GM10248 (cell line): ENCODE results near the gene DUSP22.

Experiments
- CTCF ChIA-PET: fragments of 300-600 bp; sonication (Branson Sonifier 250); formaldehyde crosslinking; extraction: SDS; loops from one replicate; lab custom pipeline; 2021; ENCODE audit warnings: antibody characterized with exemption; lab: Yijun Ruan, JAX
- POLR2A ChIA-PET: fragments of 350-650 bp; sonication (Branson Sonifier 250); formaldehyde crosslinking; extraction: SDS; loops from one replicate; lab custom pipeline; 2020; ENCODE audit warnings: antibody characterized with exemption; lab: Yijun Ruan, JAX
- DNase-seq: peaks from one replicate; pipeline ENCODE4 v3.0.0; 2012; ENCODE audit errors: extremely low spot score
- TF ChIP-seq, protein P1 (sequence below): IDR thresholded peaks from 2 replicates; pipeline ENCODE4 v1.5.1; 2012; ENCODE audit warnings: mild to moderate bottlenecking, low read depth; ENCODE audit errors: extremely low read depth, missing control alignments, control extremely low read depth

Gene DUSP22

DNA sequence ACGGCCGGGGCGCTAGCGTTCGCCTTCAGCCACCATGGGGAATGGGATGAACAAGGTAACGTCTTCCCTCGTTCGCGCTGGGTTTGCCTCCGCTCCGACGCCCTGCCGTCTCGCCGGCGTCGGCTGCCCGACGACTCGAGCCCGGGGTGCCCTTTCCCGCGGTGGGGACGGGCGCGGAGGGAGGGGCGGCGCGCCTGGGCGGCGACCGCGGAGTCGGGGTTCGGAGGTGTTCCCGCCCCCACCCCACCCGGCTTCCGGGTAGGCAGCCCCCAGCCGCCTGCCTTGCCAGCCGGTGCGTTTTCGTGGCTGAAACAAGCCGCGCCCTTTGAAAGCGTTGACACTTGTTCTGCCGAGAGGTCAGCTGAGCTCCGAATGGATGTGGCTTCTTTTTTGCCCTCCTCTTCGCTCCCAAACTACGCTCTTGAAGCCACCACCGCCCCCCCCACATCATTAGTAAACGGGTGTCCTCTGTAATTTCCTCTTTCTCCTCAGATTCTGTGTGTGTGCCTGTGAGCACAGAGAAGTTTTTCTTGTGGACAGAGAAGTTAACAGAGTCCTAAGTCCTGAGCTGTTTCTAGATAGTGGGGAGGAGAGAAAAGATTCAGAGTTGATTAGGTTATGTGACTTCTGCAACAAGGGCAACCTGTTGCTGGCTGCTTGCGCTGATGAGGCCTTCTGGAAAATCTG is 362 bp downstream of the DUSP22 start:
- TF ChIP-seq, protein P1, sequence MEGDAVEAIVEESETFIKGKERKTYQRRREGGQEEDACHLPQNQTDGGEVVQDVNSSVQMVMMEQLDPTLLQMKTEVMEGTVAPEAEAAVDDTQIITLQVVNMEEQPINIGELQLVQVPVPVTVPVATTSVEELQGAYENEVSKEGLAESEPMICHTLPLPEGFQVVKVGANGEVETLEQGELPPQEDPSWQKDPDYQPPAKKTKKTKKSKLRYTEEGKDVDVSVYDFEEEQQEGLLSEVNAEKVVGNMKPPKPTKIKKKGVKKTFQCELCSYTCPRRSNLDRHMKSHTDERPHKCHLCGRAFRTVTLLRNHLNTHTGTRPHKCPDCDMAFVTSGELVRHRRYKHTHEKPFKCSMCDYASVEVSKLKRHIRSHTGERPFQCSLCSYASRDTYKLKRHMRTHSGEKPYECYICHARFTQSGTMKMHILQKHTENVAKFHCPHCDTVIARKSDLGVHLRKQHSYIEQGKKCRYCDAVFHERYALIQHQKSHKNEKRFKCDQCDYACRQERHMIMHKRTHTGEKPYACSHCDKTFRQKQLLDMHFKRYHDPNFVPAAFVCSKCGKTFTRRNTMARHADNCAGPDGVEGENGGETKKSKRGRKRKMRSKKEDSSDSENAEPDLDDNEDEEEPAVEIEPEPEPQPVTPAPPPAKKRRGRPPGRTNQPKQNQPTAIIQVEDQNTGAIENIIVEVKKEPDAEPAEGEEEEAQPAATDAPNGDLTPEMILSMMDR = no peak
- ChIA-PET CTCF (interaction anchor here (0.6 to 2.4 kb wide), 16 partner anchors 10 to 114 kb away, joined by 3 to 9 read pairs (median 5); no protein-coding TSS in a partner anchor), POLR2A (interaction anchor here (1.1 to 2.6 kb wide), 5 partner anchors 13 to 102 kb away, joined by 3 to 24 read pairs (median 4); partner anchors contain the start of gene IRF4)
- DNase-seq = peak; percentile 88

DNA sequence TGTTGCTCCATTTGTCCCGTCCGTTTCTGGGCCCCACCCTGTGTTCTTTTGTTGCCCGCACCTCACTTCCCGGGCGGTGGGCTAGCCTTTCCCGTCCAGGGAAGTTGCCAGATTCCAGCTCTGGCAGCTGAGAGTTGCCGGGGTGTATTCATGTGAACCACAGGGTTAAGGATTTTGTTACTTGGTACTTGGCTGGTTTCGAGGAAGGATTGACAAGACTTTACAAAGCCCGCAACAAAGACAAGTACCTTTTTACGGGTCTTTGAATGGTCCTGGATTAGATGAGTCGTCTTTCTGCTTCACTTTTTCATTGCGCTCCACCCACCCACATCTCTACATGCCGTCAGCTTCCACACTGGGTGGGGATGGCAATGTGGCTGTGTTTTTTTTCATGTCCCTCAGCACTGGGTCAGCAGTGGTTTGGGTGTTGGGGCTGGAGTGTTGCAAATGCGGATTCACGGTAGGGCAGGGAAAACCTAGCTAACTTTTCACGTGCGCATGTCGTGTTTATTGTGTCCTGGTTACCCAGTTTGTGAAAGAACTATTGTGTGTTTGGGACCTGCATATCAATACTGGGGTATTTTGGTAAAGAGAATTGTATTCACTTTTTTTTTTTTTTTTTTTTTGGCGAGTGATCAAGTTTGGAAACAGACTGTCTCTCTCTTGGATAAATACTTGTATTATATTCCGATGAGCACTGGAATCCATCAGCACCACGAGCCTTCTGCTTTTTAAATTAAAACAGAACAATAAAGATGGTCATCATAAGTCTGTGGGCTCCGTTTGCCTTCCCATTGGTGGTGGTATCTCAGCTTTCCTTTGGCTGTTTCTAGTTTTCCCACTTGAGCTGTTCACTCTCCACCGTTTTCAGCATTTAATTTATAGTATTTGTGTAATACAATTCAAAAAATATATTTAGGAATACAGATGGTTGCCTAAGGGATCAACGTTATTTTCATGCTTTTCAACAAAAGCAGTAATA is 1.2 kb downstream of the DUSP22 start:
- CTCF ChIA-PET = interaction anchor here (0.9 to 2.4 kb wide), 19 partner anchors 10 to 113 kb away, joined by 3 to 9 read pairs (median 5); no protein-coding TSS in a partner anchor
- TF ChIP-seq, protein P1 = no peak
- POLR2A ChIA-PET = interaction anchor here (1.1 to 2.6 kb wide), 5 partner anchors 12 to 101 kb away, joined by 3 to 24 read pairs (median 4); partner anchors contain the start of gene IRF4
- DNase-seq = no peak

DNA sequence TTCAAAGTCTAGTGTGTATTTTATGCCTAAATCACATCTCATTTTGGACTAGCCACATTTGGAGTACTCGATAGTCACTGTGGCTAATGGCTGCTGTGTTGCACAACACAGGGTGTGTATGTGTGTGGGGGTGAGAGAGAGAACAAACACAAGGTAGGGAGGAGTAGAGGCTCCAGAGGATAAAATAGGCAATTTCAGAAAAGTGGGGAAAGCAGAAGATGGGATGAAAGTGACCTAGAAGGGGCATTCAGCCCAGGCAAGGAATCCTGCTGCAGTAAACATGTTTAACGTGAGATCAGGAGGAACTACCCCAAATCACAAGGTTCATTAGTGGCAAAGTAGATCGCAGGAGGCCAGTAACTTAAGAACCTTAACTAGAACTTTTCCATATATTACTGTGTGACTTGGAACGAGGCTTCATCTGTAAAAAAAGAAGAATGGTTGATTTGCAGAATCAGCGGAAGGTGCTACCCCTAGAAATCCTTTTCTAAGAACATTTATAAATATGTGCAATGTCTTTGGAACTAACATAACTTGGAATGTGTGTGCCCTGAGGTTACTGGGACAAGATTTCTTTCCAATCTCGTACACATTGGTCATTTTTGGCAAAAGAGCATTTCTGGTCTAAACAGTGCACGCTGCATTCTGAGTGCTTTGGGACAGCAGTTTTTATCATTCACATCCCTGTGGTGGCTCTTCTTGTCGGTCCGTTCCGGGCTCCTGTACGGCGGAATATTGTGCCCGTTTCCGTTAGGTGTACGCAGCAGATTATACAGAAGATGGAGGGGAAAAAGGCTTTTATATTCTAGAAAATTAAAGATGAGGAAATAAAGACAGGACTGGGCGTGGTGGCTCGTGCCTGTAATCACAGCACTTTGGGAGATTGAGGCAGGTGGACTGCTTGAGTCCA is 2.6 kb downstream of the DUSP22 start:
- no peak for DNase-seq
- CTCF ChIA-PET = interaction anchor here (1.3 to 3.4 kb wide), 9 partner anchors 11 to 106 kb away, joined by 3 to 23 read pairs (median 5); no protein-coding TSS in a partner anchor
- TF ChIP-seq, protein P1 = no peak
- POLR2A ChIA-PET = interaction anchor here (0.6 to 2.6 kb wide), 2 partner anchors 97 to 107 kb away, joined by 3 to 24 read pairs; partner anchors contain the start of gene IRF4

DNA sequence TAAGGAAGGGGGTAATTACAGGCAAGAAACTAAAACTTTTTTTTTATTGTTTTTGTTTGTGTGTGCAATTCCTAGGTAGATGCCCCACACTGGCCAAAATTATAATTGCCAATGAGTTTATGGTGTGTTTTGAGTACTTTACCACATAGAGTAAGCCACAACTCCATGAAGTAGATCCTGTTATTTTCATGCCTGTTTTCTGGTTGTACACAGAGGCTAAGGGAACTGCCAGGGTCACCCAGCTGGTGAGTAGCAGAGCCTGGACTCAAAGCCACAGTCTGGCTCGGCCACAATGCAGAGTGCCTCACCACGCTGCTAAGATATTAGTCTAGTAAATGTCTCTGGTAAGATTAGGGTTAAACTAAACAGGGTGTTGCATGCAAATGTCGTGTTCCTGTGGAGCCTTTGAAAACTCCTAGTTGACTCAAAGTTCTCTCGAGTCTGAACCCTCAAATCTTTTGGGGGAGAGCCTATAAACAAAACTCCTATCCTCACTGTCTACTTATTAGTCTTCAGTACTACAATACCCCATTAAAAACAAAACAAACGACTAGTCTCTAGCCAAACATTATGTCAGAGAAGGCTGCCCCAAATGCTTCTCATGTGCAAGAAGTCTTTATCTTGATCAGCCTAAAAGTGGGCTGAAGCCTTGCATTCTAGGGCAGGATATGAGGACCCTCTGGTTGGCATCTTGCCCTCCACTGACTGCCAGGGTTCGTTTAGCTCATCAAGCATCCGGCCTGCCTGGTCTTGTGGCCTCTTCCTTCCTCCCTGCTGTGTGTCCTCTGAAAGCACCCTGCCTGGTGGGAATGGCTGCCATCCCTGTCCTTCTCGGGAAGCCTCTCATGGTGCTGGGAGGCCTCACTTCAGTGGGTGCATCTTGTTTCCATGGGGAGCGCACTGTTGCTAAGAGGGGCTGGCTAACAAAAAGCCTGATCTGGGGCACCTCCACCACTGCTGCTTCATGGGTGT is 4.2 kb downstream of the DUSP22 start:
- no peak for DNase-seq
- POLR2A ChIA-PET = interaction anchor here (0.7 to 0.9 kb wide), 3 partner anchors 32 to 95 kb away, joined by 3 to 6 read pairs (median 5); partner anchors contain the start of gene IRF4
- CTCF ChIA-PET = interaction anchor here (0.6 to 3.4 kb wide), 13 partner anchors 11 to 108 kb away, joined by 3 to 23 read pairs (median 3); no protein-coding TSS in a partner anchor
- TF ChIP-seq, protein P1 = no peak

DNA sequence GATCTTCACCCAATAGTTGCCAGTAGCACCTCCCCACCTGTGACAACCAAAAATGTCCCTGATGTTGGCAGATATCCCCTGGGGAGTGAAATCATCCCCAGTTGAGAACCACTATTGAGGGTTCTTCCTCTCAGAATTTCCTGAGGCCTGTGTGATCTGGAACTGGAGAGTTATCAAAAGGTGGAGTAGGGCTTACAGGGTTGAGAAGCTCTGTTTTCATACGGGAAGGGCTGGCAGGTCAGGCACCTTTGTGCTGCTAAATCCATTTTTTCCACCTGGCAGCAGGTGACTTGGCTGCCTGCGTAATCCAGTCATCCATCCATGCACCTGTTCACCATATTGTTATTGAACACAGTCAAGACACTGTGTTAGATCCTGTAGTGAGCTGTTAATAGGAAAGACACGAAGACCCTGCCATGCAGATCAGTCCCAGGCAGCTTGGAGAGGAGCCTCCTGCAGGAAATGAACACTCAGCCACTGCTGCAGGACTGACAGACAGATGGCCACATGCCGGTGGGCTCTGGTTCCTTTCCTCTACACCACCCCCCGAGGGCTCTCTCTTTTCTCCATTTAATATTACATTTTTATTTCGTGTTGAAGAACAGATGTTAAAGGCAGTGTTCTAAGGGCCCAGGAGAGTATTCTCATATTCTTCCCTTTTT is 5.4 kb downstream of the DUSP22 start:
- CTCF ChIA-PET = interaction anchor here (1.1 to 3.4 kb wide), 9 partner anchors 10 to 80 kb away, joined by 3 to 23 read pairs (median 4); no protein-coding TSS in a partner anchor
- DNase-seq = no peak
- TF ChIP-seq, protein P1 = no peak
- POLR2A ChIA-PET = no interaction called here
